GM21529 (cell line): Measurements from ENCODE around the gene SBK3.
"Not testable (repeated sequence)": the region's sequence is repeated elsewhere in the genome, so short reads cannot be mapped to it uniquely, and the experiment has no call there.

Experiments used
- ATAC-seq: cut with Tn5 transposase; IDR thresholded peaks from one replicate; pipeline ENCODE4 v1.9.1; 2021; ENCODE audit not compliant: unreplicated experiment

The SBK3 gene

GRCh38 chr19:55543567-55543966 is 1.8 kb downstream of the SBK3 start:
- ATAC-seq, result no peak

GRCh38 chr19:55542292-55542855 is 3.0 kb downstream of the SBK3 start:
- ATAC-seq, result no peak

GRCh38 chr19:55541091-55541490 is 4.3 kb downstream of the SBK3 start:
- no peak for ATAC-seq

GRCh38 chr19:55540619-55541018 is 4.7 kb downstream of the SBK3 start:
- ATAC-seq, result no peak

- no peak for ATAC-seq
These were observed 6.0 kb downstream of the SBK3 start for GRCh38 chr19:55539090-55539984.

- ATAC-seq, result no peak
These were observed 7.2 kb downstream of the SBK3 start for GRCh38 chr19:55538132-55538531.

- no peak for ATAC-seq
These were observed 7.6 kb downstream of the SBK3 start for GRCh38 chr19:55537741-55538111.

GRCh38 chr19:55536951-55537740 is 8.2 kb downstream of the SBK3 start, which contains the start of gene SBK2:
SBK2 (minus strand) TSS chr19:55537133; CDS start chr19:55536294, 839 bp downstream.
- no peak for ATAC-seq

- no peak for ATAC-seq
These were observed 9.0 kb downstream of the SBK3 start for GRCh38 chr19:55536366-55536765.

- no peak for ATAC-seq
These were observed 9.4 kb downstream of the SBK3 start for GRCh38 chr19:55535965-55536350.

- no peak for ATAC-seq
These were observed 10.0 kb downstream of the SBK3 start for GRCh38 chr19:55535173-55535964.

- ATAC-seq, result not testable (repeated sequence)
These were observed 11.1 kb downstream of the SBK3 start for GRCh38 chr19:55534280-55534679.

- ATAC-seq, result no peak
These were observed 14.3 kb downstream of the SBK3 start for GRCh38 chr19:55530996-55531395.

- ATAC-seq, result no peak
These were observed 15.6 kb downstream of the SBK3 start for GRCh38 chr19:55529636-55530234.

GRCh38 chr19:55528030-55528803 is 17.1 kb downstream of the SBK3 start:
- ATAC-seq, result no peak

- ATAC-seq, result no peak
These were observed 17.9 kb downstream of the SBK3 start for GRCh38 chr19:55527197-55528029.

- no peak for ATAC-seq
These were observed 18.8 kb downstream of the SBK3 start for GRCh38 chr19:55526216-55527196.
